Stimulated activated CD4-positive, alpha-beta T cell treated with anti-CD3 and anti-CD28 coated beads, Interleukin-15, amount 100 ng/mL, for 48 hours (primary cell): ENCODE measurements around the gene PRKAR1A.
"Not testable (repeated sequence)": the region's sequence is repeated elsewhere in the genome, so short reads cannot be mapped to it uniquely, and the experiment has no call there.

Experiments
- DNase-seq, 2 donors: peaks; one replicate each; pipeline ENCODE4 v3.0.0-alpha.2; 2020; ENCODE audit warnings: low read depth in 2 of 2

Gene PRKAR1A

DNA sequence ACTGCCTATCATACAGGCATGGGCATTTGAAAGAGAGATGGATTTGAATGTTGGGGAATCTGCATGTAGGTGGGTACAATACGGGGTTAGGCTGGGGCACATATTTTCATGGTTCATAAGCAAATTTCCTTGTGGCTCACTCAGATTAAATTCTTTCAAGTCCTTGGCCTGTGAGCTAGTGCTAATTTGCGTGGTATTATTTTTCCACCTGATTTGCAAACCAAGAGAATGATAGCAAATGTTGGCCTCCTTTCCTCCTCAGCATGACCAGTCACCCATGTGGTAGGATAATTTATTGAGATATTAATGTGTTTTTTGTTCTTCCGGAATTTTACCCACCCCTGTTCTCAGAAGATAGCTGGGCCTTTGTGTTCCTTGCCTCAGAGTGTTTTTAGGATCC is 66.0 kb downstream of the PRKAR1A start:
- DNase-seq: no peak

DNA sequence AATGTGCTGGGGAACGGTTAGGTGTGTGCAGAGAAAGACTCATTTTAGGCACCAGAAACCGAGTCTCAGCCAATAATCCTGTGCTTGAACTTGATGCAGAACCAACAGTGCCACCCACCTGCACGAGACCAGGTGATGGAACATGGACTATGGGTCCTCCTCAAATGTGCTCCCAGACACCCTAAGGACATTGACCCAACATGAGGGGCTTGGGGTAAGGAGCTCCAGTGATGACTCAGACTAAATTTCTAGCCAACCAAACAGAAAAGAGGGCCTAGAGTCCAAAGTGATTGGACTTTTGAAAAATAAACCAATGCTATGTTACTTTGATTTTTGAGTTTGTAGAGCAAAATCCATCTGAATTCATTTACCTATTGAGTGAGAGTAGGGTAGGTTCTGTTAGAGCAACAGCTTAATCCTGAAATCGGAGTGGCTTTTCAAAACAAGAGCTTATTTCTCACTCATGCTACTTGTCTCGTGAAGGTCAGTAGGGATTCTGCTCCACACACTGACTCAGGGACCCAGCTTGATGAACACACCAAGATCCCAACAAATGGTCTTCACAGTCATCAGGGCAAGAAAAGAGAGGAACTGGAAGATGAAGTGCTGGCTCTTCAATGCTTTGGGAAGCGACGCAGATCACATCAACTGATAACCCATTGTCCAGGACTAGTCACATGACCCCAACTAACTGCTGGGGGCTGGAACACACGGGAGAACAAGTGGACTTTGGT is 67.1 kb downstream of the PRKAR1A start:
- DNase-seq: no peak

DNA sequence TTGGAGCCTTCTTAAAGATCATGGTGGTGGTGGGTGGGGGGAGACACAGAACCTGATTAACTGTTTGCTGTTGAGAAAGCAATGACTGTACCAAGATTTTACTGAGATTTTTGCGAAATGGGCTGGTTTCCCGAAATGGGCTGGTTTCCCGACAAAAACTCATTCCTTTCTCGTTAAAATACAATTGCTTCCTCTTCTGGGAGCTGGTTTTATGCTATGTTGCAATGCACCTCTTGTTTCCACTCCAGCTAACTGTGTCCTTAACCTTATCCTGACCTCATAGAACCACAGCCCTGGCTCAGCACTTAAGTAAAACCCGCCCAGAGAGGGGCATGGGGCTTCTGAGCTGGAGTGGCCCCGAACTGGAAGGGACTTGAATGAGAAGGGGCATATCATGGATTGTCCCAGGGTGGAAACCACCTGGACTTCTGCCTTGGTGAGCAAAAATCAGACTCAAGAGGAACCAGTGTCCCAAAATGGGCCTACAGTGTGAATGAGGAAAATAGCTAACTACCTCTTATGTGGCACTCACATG is 68.1 kb downstream of the PRKAR1A start:
- DNase-seq: no peak

DNA sequence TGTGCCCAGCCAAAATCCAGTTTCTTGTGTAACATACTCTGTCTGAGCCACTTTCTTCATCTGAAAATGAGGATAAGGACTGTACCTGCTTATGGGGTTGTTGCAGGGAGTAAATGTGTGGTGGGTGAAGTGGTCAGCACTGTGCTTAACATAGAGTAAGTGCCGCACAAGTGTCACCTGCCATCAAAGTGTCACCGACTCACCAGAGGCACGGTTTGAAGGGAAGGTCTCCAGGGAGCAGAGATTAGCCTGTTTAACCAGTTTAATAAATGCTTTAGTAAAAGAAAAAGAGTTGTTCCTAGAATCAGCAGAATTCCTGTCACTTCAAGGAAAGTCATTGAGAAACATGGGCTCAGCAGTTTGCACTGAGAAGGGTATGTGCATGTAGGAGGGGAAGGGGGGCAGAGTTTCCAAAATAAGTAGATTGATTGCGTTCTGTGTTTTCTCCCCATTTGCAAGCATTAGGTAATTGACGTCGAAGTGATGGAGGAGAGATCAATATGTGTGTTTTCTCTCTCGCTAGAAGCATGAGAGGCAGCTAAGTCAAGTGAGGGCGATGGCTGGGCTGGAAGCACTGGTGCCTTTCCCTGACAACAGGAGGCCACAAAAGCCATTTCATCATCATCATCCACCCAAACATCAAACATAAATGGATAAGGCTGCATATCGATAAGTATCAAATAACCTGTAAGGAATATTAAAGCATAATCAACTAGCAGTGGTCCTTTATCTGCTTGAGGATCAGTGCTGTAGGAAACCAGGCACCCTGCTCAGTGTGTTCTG is 69.8 kb downstream of the PRKAR1A start:
- no peak for DNase-seq

DNA sequence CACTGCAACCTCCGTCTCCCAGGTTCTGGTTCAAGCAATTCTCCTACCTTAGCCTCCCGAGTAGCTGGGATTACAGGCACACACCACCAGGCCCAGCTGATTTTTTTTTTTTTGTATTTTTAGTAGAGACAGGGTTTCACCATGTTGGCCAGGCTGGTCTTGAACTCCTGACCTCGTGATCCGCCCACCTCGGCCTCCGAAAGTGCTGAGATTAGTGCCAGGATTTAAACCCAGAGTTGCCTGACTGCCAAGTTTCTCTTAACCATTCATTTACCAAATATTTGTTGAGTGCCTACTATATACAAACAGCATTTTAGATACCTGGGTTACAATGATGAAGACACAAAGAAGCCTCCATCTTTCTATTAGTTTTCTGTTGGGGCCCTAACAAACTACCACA is 70.6 kb downstream of the PRKAR1A start:
- not testable (repeated sequence) for DNase-seq

DNA sequence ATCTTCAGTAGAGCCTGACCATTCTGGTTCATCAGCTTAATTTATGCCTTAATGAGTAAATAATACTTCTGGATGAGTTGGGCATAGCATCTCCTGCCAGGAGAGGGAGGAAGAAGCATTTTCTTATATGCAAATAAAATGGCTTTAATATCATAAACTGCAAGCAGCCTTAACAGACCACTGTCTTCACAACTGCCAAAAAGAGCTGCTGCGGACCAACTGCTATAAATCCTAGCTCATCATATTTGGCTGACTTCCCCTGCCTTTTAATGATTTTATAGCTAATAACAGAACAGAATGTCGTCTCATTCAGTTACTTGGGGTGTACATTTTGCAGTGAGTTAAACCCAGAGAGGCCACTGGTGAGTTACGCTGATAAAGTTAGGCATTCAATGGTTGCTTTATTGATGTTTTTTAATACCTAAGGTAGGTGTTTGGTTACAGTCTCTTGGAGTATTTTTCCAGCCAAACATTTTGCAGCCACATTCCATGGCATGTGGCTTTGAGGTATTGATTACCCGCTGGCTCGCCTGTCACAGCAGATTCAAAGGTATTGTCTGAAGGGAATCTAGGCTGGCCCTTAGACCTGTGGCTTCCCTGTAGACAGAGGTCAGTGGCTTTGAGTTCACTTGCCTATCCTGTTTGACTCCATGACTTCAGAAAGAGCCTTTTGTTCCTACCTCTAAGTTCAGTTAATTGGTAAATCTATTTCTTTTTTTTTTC is 72.5 kb downstream of the PRKAR1A start:
- no peak for DNase-seq

DNA sequence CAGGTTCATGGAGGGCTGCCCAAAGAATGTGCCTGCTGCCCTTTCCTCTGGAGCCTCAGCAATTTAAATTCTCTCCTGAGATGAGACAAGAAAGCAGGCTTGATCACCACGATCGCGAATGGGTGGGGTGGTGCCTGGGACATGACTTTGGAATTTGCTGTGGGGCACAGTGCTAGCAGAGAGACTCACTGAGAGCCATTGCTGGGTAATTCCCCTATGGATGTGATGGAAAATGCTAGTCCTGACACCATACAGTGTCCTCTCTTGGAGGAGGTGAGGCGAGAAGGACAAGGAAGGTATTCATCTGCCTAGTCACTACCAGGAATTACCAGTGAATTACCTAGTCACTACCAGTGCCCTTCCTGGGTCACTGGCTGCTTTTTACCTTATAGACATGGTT is 73.4 kb downstream of the PRKAR1A start:
- DNase-seq: no peak

DNA sequence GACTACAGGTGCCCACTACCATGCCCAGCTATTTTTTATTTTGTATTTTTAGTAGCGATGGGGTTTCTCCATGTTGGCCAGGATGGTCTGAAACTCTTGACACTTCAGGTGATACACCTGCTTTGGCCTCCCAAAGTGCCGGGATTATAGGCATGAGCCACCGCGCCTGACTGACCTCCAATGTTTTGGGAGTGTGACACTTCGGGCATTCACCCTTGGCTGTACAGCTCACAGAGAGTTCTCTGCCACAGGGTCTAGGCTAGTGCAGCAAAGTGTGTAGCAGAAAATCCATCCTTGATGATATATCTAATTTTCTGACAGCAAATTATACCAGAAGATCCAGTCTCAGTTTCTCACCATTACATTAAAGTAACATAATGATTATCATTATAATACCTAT is 74.8 kb downstream of the PRKAR1A start:
- no peak for DNase-seq

DNA sequence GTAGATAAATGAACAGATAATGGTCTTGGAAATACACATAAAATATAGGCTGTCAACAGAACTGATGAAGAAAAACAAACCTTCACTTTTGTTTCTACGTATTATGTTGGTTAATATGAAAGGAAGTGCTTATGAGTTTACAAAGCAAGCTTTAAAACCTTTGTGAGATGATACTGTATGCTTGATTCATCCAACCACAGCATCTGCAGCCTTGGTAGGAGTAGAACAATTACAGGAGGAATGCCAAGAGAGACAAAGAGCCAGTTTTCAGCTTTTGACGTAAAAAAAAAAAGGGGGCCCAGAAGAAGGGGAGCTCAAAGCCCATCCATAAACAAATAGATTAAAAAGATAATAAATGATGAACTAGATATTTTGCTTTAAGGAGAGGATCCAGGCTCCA is 75.6 kb downstream of the PRKAR1A start:
- DNase-seq: no peak

DNA sequence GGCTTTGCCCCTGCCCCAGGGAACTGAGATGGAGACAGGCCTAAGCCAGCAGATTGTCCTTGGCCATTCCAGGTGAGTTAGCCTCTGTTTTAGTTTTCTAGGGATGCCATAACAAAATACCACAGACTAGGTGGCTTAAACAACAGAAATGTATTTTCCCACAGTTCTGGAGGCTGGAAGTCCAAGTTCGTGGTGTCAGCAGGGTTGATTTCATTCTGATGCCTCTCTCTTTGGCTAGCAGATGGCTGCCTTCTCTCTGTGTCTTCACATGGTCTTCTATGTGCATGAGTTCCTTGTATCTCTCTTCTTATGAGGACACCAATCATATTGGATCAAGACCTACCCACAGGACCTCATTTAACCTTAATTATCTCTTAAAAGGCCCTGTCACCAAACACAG is 76.1 kb downstream of the PRKAR1A start:
- DNase-seq: no peak

DNA sequence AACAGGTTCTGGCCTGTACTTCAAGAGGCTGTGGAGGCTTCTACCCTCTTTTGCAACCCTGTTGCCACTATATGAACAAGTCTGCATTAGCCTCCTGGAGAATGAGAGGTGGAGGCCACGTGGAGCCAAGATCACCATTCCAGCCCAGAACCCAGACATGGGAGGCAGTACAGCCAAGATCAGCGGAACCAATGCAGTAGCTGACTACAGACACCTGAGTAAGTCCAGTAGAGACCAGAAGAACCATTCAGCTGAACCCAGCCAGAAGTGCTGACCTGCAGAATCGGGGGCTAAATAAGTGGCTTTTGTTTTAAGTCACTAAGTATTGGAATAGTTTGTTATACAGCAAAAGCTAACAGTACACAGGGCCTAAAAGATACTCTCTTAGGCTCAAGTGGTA is 76.9 kb downstream of the PRKAR1A start:
- no peak for DNase-seq

DNA sequence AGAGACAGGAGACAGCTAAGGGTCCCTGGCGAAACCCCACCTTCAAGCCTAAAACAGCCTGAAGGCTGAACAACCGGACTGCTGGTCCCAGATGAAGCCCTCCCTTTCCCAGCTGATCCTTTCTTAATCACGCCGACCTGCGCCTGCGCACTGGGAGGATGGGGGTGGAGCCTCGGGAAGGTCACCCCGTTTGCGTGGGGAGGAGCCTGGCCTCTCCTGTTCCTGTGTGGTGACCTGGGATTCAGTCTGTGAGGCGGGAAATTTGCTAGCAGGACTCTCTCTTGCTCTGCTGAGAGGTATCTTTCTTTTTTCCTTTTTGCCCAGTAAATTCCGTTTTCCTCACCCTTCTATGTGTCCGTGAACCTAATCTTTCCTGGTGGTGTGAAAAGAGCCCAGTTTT is 79.4 kb downstream of the PRKAR1A start:
- no peak for DNase-seq

DNA sequence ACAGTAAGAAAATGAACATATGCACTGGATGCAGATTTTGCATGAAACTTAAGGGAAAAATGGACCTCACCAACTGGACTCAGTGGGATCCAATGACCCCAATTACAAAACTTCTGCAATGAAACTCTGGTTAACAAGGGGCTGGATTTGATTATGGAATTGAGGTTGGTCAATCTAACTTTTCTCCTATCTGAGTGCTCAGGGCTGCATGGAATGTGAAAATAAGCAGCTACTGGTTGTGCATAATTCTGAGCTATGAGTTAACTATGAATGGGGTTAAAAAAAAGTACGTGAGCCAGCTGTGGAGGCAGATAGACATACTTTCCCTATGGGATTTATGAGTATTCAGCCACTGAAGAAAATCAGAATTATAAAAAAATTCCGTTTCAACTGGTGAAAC is 79.8 kb downstream of the PRKAR1A start:
- no peak for DNase-seq

DNA sequence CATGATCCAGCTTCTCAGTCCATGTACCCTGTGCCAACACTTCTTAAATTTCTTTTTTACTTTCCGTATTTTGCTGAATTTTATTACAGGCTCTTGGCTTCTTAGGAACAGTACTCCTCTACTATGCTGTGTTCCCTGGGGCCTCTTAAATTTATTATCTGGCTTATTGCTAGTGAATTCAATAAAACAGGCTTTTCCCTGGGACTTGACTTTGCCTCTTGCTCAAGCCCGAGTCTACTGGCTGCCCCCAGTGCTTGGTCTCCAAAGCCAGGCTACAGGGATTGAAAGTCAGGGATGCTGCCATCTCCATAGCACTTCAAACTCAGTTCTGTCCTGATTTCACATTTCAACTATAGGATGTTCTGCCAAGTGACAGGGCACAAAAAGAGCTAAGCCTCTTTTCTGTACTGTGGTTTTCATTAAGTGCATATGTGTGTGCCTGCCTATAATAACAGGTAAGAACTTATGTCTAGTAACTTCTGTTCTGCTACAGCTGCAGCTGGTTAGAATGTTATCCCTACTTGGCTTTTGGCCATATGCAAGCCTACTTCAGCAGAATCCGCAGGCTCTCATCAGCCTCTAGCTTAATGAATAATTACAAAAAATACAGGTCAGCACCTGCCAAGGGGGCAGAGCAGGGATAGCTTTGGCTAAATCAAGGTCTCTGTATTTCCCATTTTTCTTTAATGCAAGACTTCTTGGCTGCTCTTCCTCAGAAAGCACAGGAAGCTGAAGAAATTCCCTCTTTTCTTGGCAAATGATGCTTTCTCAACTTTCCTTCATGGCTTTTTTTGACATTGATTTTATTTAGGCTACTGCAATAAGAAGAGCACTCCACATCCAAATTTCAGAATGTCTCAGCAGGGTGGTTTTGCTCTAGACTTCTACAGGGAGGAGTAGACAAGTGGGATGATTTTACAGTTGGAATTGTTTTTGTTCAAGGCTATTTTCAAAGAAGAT is 80.7 kb downstream of the PRKAR1A start:
- no peak for DNase-seq

DNA sequence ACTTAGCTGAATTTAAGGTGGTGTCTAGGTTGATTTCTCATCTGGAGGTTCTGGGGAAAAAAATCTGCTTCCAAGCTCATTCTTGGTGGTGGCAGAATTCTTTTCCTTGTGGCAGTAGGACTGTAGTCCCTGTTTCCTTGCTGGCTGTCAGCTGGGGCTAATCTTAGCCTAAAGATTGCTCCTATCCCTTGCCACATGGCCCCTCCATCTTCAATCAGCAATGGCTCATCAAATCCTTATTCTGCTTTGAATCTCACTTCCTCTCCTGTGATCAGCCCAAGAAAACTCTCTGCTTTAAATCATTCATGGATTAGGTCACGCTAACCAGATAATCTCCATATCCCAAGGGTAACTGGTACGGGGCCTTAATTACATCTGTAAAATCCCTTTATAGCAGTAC is 82.3 kb downstream of the PRKAR1A start:
- DNase-seq: no peak

DNA sequence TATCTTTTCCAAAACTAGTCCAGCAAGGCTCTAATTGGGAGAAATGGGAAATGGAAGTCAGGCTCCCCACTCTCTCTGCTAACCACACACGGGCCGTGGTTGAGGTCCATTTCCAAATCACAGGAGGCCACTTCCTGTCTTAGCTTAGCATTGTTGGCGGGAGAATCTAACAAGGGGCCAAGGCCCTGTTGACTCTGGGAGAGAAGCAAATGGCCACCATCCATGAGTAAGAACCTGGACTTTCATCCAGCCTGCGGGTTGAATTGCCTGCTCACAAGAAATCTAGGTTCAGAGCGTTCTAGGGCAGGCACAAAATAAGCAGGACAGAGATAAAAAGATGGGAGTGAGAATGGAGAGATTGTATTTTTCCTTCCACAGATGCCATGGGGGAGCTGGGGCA is 83.3 kb downstream of the PRKAR1A start:
- no peak for DNase-seq

DNA sequence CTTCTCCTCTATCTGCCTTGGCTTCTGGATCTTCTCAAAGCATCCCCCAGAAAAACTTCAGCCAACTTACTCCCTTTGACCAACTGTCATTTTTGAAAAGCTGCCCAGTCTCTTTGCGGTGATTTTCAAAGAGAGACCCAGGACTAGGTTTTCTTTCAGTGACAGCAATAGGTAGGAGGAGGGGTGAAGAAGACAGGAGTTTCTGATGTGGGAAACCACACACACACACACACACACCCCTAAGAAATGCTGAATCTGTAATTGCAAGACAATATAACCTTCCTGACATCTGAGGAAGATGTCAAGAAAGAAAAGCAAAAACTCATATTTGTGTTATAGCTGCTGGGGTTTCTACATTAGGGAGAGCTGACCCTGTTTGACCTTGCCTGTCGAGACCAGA is 83.8 kb downstream of the PRKAR1A start:
- DNase-seq: no peak

DNA sequence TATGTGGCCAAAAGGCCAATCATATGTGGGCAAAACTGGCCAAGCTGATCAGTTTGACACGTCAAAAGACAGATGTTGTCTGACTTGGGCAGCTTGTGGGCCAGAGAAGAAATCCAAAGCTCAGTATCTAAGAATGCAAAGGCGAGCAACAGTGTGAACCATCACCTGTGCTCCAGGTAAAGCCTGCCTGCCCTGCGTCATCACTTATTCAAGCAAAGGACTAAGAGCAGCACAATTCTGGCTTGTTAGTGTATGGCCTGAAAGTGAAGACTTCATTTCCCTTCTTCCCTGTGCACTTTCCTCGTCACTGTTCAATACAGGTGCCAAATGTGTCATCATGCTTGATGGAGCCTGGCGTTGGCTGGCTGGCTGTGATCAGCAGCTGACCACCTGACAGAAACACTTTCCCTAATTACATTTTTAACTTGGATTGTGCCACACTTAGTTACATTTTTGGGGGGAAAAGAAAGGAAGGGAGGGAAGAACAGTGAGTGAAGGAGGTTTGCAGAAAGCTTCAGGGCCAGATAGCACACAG is 84.2 kb downstream of the PRKAR1A start:
- no peak for DNase-seq

DNA sequence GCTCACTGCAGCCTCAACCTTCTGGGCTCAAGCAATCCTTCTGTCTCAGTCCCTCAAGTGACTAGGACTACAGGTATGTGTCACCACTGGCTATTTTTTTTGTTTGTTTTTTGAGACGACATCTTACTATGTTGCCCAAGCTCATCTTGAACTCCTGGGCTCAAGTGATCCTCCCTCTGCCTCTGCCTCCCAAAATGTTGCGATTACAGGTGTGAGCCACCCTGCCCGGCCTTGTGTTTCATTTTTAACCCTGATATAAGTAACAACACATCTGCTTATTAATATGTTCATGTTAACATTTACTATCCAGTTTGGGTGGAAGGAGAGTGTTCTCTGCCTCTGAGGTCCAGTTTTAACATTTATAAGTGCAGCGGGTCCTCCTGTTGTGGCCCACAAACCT is 85.8 kb downstream of the PRKAR1A start:
- no peak for DNase-seq

DNA sequence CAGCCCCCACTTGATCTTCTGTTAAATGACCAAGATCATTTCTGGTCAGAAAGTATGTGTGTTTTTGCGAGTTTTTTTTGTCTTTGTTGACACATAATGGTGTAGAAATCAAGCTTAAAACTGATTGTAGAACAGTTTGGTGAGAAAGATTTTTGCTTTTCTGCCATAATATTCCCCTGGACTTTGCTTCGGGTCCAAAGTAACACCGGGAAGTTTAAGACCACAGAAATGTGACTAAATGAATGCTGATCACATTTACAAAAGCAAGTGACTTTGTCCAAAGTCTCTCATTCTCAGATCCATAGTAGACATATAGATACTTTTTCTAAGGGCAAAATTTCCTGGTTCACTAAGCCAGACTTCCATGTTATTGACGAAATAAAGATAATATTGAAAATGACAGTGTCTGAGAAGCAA is 86.3 kb downstream of the PRKAR1A start:
- no peak for DNase-seq

DNA sequence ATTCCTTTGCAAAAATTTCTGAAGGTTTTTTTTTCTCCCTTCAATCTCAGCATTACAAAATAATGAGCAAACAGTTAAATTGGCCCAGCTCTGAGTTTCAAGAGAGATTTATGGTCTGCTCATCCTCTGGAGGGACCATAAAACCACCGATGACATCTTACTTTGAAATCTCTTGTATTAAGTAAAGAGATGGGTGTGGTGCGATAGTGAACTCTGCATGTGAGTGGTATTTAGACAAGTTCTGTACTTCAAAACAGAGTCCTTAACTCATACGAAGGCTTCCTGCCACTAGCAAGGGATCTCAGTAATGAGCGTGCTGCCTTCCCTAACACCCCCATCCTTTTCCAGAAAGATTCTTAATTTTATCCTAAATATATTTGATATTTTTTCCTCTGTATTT is 86.9 kb downstream of the PRKAR1A start:
- no peak for DNase-seq
